ENCODE measurements around the gene ADAMTSL5.

DNA sequence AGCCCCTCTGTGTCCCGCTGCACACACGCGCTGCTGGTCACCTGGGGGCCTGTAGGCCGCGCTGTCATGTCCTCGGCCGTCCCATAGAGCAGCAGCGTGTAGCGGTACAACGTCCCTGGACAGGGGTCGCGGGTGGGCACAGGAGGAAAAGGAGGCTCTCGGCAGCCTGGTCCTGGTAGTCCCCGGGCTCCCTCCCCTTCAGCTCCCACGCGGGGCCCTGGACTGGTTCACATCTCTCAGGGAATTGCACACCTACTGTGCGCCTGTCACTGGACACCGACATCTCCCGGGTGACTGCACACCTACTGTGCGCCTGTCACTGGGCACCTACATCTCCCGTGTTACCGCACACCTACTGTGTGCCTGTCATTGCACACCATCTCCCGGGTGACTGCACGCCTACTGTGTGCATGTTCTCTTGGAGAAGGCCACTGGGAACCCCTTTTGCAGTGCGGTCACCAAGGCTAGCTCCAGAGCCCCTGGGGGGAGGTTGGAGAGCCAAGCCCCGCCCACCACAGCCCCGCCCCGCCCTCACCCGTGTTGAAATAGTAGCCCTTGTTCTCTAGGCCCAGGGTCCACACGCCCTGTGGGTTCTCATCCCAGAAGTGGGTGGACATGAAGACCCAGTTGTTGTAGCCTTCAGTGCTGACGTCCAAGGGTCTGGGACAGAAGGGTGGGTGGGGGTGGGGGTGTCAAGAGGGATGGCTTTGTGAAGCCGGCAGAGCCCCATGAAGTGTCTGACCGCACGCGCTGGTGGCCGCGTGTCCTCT is 30.3 kb downstream of the ADAMTSL5 start:
- no peak for TF ChIP-seq ZC3H10 (CRISPR knock-in tag; IDR thresholded peaks at IDR 0.05)
- no peak for TF ChIP-seq PATZ1 (CRISPR knock-in tag; IDR thresholded peaks at IDR 0.05; ENCODE audit: borderline replicate concordance)
- TF ChIP-seq CREB5 (CRISPR knock-in tag; IDR thresholded peaks at IDR 0.05; ENCODE audit: low read depth), result no peak
- TF ChIP-seq ZNF565 (CRISPR knock-in tag; conservative IDR thresholded peaks at IDR 0.05; ENCODE audit: low read depth), result no peak
- TF ChIP-seq ISL1 (CRISPR knock-in tag; IDR thresholded peaks at IDR 0.05), result no peak
- TF ChIP-seq CSDC2 (CRISPR knock-in tag; IDR thresholded peaks at IDR 0.05), result no peak
- no peak for TF ChIP-seq ZNF8 (CRISPR knock-in tag; IDR thresholded peaks at IDR 0.05)
